GM20000 (cell line): Measurements from ENCODE around the gene BCAR3.

Experiments used
- DNase-seq: peaks from one replicate; pipeline ENCODE4 v3.0.0; 2012; ENCODE audit warnings: low spot score
- CTCF ChIP-seq: IDR thresholded peaks from 2 replicates; pipeline ENCODE4 v1.5.1; 2012; ENCODE audit warnings: mild to moderate bottlenecking, control low read depth; ENCODE audit errors: extremely low read depth, missing control alignments

Gene BCAR3

GRCh38 chr1:93681101-93681988 lies at the start of gene BCAR3:
Gene BCAR3 (minus strand): TSS chr1:93681837. CDS start chr1:93674930, 6,907 bp downstream.
- peak; percentile 64 for TF ChIP-seq CTCF
- DNase-seq: peak; percentile 86

- no peak for TF ChIP-seq CTCF
- DNase-seq: no peak
These were observed 49.0 kb upstream of the BCAR3 start for GRCh38 chr1:93730621-93731020.

- no peak for DNase-seq
- no peak for TF ChIP-seq CTCF
These were observed 48.3 kb upstream of the BCAR3 start for GRCh38 chr1:93729906-93730305.

GRCh38 chr1:93729502-93729901 lies 47.9 kb upstream of the BCAR3 start:
- no peak for DNase-seq
- TF ChIP-seq CTCF: no peak

GRCh38 chr1:93728480-93729131 lies 47.0 kb upstream of the BCAR3 start:
- no peak for TF ChIP-seq CTCF
- DNase-seq: no peak

- no peak for DNase-seq
- no peak for TF ChIP-seq CTCF
These were observed 42.2 kb upstream of the BCAR3 start for GRCh38 chr1:93723733-93724270.

GRCh38 chr1:93723110-93723509 lies 41.5 kb upstream of the BCAR3 start:
- no peak for DNase-seq
- TF ChIP-seq CTCF: no peak
